Subcutaneous adipose tissue (tissue), 4 donors: ENCODE results near the gene RND1. TPM values are rescaled to one million over a fixed set of nuclear protein-coding genes. Genes with fewer than 3 reads are reported as not detected.

Source experiments
- CTCF ChIP-seq: fragments of 450-650 bp; IDR thresholded peaks from one replicate; pipeline ENCODE4 v1.5.1; 2016; ENCODE audit warnings: low read depth, mild to moderate bottlenecking, control low read depth, antibody characterized with exemption, moderate library complexity
- total RNA-seq, 4 donors: library from RNA; depleted of rRNA; stranded (reverse); fragments of >200 nt; gene quantifications; one replicate each; pipeline ENCODE4 v1.1.0, GENCODE V29; 2016

Gene RND1
- total RNA-seq, result 1 to 10 TPM in 1 of 4 donors, under 1 TPM in 2, not detected in 1; 0.17 to 2.6 (median 0.98) TPM

- TF ChIP-seq CTCF, result no peak
Observed at GRCh38 chr12:48865281-48866051, at the start of gene RND1. TSS of gene RND1 (minus strand) at chr12:48865870. CDS start at chr12:48865767, 103 bp downstream.

GRCh38 chr12:48910196-48910595 is 44.5 kb upstream of the RND1 start:
- no peak for TF ChIP-seq CTCF

- TF ChIP-seq CTCF, result no peak
Observed at GRCh38 chr12:48907245-48907644, 41.6 kb upstream of the RND1 start.

GRCh38 chr12:48903982-48904411 is 38.3 kb upstream of the RND1 start:
- no peak for TF ChIP-seq CTCF

- TF ChIP-seq CTCF, result no peak
Observed at GRCh38 chr12:48903363-48903981, 37.8 kb upstream of the RND1 start.

GRCh38 chr12:48901278-48901677 is 35.6 kb upstream of the RND1 start:
- no peak for TF ChIP-seq CTCF

- no peak for TF ChIP-seq CTCF
Observed at GRCh38 chr12:48899651-48900050, 34.0 kb upstream of the RND1 start.
